H9 (cell line): ENCODE results near the gene BTBD6. TPM values are rescaled to one million over a fixed set of nuclear protein-coding genes. Genes with fewer than 3 reads are reported as not detected.

Experiments
- DNase-seq: peaks from one replicate; pipeline ENCODE4 v3.0.0-alpha.2; 2017
- H2AFZ ChIP-seq: one replicate; pipeline ENCODE4 v1.6.1; 2013; ENCODE audit warnings: mild to moderate bottlenecking, low read length, control low read depth, moderate library complexity
- H2AK5ac ChIP-seq: 2 replicates; pipeline ENCODE4 v1.6.1; 2013; ENCODE audit warnings: low read length, control low read depth, mixed read lengths; ENCODE audit not compliant: insufficient read length
- H2BK120ac ChIP-seq: one replicate; pipeline ENCODE4 v1.6.1; 2013; ENCODE audit warnings: low read depth, mild to moderate bottlenecking, low read length, control low read depth, inconsistent platforms; ENCODE audit not compliant: poor library complexity, severe bottlenecking
- H2BK12ac ChIP-seq: 2 replicates; pipeline ENCODE4 v1.6.1; 2013; ENCODE audit warnings: low read length, control low read depth, mixed read lengths, low read depth; ENCODE audit not compliant: insufficient read length
- H2BK15ac ChIP-seq: 2 replicates; pipeline ENCODE4 v1.6.1; 2013; ENCODE audit warnings: low read depth, low read length, control low read depth
- H2BK20ac ChIP-seq: one replicate; pipeline ENCODE4 v1.6.1; 2013; ENCODE audit warnings: low read depth, mild to moderate bottlenecking, low read length, control low read depth, inconsistent platforms; ENCODE audit not compliant: poor library complexity, severe bottlenecking
- H2BK5ac ChIP-seq: 2 replicates; pipeline ENCODE4 v1.6.1; 2013; ENCODE audit warnings: low read length, control low read depth, mixed read lengths; ENCODE audit not compliant: insufficient read length
- H3K14ac ChIP-seq: 2 replicates; pipeline ENCODE4 v1.6.1; 2013; ENCODE audit warnings: low read length, control low read depth; ENCODE audit not compliant: insufficient read depth
- H3K18ac ChIP-seq: 2 replicates; pipeline ENCODE4 v1.6.1; 2013; ENCODE audit warnings: low read depth, mild to moderate bottlenecking, mixed read lengths, low read length, control low read depth; ENCODE audit not compliant: insufficient read length
- H3K23ac ChIP-seq: 2 replicates; pipeline ENCODE4 v1.6.1; 2013; ENCODE audit warnings: low read length, control low read depth, mixed read lengths, low read depth; ENCODE audit not compliant: insufficient read length
- H3K23me2 ChIP-seq: 2 replicates; pipeline ENCODE4 v1.6.1; 2013; ENCODE audit warnings: low read depth, mild to moderate bottlenecking, mixed read lengths, low read length, control low read depth; ENCODE audit not compliant: insufficient read length, poor library complexity, severe bottlenecking
- H3K27ac ChIP-seq: 2 replicates; pipeline ENCODE4 v1.5.1; 2013; ENCODE audit warnings: low read length, control low read depth, mixed read lengths, low read depth; ENCODE audit not compliant: insufficient read length
- H3K27me3 ChIP-seq: 2 replicates; pipeline ENCODE4 v1.6.1; 2013; ENCODE audit warnings: low read length, control low read depth, inconsistent platforms; ENCODE audit not compliant: insufficient read depth
- H3K4ac ChIP-seq: 2 replicates; pipeline ENCODE4 v1.6.1; 2013; ENCODE audit warnings: low read depth, mild to moderate bottlenecking, control low read depth, inconsistent platforms, low read length, moderate library complexity
- H3K4me1 ChIP-seq: 2 replicates; pipeline ENCODE4 v1.6.1; 2013; ENCODE audit warnings: low read length, control low read depth, inconsistent platforms; ENCODE audit not compliant: insufficient read depth
- H3K4me2 ChIP-seq: 2 replicates; pipeline ENCODE4 v1.6.1; 2013; ENCODE audit warnings: low read length, control low read depth, mixed read lengths; ENCODE audit not compliant: insufficient read length, insufficient read depth
- H3K56ac ChIP-seq: 2 replicates; pipeline ENCODE4 v1.6.1; 2013; ENCODE audit warnings: low read depth, mild to moderate bottlenecking, mixed read lengths, low read length, control low read depth; ENCODE audit not compliant: insufficient read length
- H3K79me1 ChIP-seq: 2 replicates; pipeline ENCODE4 v1.6.1; 2013; ENCODE audit warnings: low read depth, mild to moderate bottlenecking, moderate library complexity, low read length, control low read depth, inconsistent platforms; ENCODE audit not compliant: insufficient read depth, poor library complexity, severe bottlenecking
- H3K79me2 ChIP-seq: 2 replicates; pipeline ENCODE4 v1.6.1; 2013; ENCODE audit warnings: low read length, control low read depth, inconsistent platforms; ENCODE audit not compliant: insufficient read depth
- H3K9ac ChIP-seq: 2 replicates; pipeline ENCODE4 v1.6.1; 2013; ENCODE audit warnings: low read length, control low read depth, mixed read lengths; ENCODE audit not compliant: insufficient read length; ENCODE audit errors: extremely low read depth
- H3K9me3 ChIP-seq: one replicate; pipeline ENCODE4 v1.6.1; 2013; ENCODE audit warnings: low read depth, low read length, inconsistent platforms; ENCODE audit not compliant: control insufficient read depth
- H3T11ph ChIP-seq: one replicate; pipeline ENCODE4 v1.6.1; 2013; ENCODE audit warnings: mild to moderate bottlenecking, low read length, control low read depth, inconsistent platforms
- H4K20me1 ChIP-seq: one replicate; pipeline ENCODE4 v1.6.1; 2013; ENCODE audit not compliant: control insufficient read depth, insufficient read length, insufficient read depth
- H4K5ac ChIP-seq: 2 replicates; pipeline ENCODE4 v1.6.1; 2013; ENCODE audit warnings: low read depth, mild to moderate bottlenecking, mixed read lengths, low read length, control low read depth; ENCODE audit not compliant: insufficient read length
- H4K8ac ChIP-seq: replicated peaks from 2 replicates; pipeline ENCODE4 v1.6.1; 2013; ENCODE audit warnings: low read length, control low read depth, mixed read lengths, low read depth; ENCODE audit not compliant: insufficient read length
- H4K91ac ChIP-seq: 2 replicates; pipeline ENCODE4 v1.6.1; 2013; ENCODE audit warnings: low read depth, mild to moderate bottlenecking, moderate library complexity, mixed read lengths, low read length, control low read depth; ENCODE audit not compliant: insufficient read length
- H3K27ac Mint-ChIP-seq, 3 experiments: 2 replicates in 2 of 3; 3 replicates in 1 of 3; pipeline ENCODE4 v1.8.0; 2020 to 2021; ENCODE audit warnings: mixed read lengths in 3 of 3, mild to moderate bottlenecking in 1 of 3, moderate library complexity in 1 of 3
- H3K27me3 Mint-ChIP-seq: 2 replicates; pipeline ENCODE4 v1.8.0; 2021; ENCODE audit warnings: low read depth, mild to moderate bottlenecking, moderate library complexity, mixed read lengths
- H3K36me3 Mint-ChIP-seq, 3 experiments: 2 replicates in 2 of 3; 3 replicates in 1 of 3; pipeline ENCODE4 v1.8.0; 2020 to 2021; ENCODE audit warnings: low read depth in 3 of 3, mixed read lengths in 3 of 3; ENCODE audit not compliant: insufficient read depth in 1 of 3
- H3K4me1 Mint-ChIP-seq, 2 experiments: 2 replicates each; pipeline ENCODE4 v1.8.0; 2020; ENCODE audit warnings: mixed read lengths in 2 of 2
- H3K4me3 Mint-ChIP-seq, 2 experiments: 2 replicates in 1 of 2; 3 replicates in 1 of 2; pipeline ENCODE4 v1.8.0; 2020 to 2021; ENCODE audit warnings: mild to moderate bottlenecking in 2 of 2, mixed read lengths in 2 of 2, moderate library complexity in 1 of 2
- H3K9me3 Mint-ChIP-seq, 2 experiments: 2 replicates in 1 of 2; 3 replicates in 1 of 2; pipeline ENCODE4 v1.8.0; 2020; ENCODE audit warnings: mild to moderate bottlenecking in 2 of 2, mixed read lengths in 2 of 2, moderate library complexity in 1 of 2
- CTCF ChIP-seq: fragments of 200-600 bp; sonication (generic); conservative IDR thresholded peaks from 3 replicates; pipeline ENCODE4 v1.8.0; 2021; ENCODE audit warnings: antibody characterized with exemption, mild to moderate bottlenecking
- WGBS: extraction: QIAGEN DNeasy Blood & Tissue Kit; methylation state at CpG from one replicate; pipeline ENCODE4 v1.1.7; 2013; ENCODE audit warnings: missing lambda C conversion rate, low lambda C conversion rate, mixed read lengths; ENCODE audit not compliant: insufficient read length; ENCODE audit errors: extremely low coverage; 5-methylcytosine and 5-hydroxymethylcytosine counted together
- total RNA-seq: library from RNA; stranded (reverse); gene quantifications from 2 replicates; pipeline ENCODE4 v1.2.1, GENCODE V29; 2021

The BTBD6 gene
- total RNA-seq, 1 experiment from 2014 or later, result 23.3 TPM

DNA sequence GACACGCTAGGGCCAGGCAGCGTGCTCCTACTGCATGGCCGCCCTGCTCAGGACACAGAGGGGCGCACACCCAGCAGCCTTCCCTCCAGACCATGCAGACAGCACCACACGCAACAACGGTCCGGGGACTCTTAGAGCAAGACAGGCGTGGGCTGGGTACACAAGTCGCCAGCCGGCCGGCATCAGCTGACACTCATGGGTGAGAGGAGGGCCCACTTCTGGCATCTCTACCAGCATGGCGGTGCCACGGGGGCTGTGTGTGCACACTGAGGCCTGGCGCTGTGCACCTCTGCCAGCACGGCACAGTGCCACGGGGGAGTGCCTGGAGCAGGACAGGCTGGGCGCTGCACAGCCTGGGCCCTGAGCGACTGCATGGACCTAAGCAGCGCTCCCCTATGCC, 6.7 kb upstream of the BTBD6 start:
- no peak overlapping the region for H2BK15ac ChIP-seq

More for the DNA sequence above, 6.7 kb upstream of the BTBD6 start:
- no peak overlapping the region for H4K5ac ChIP-seq
- Mint-ChIP-seq H3K27me3 (no peaks in the 10 kb centered on the region), H3K4me1 (no peaks in the 10 kb centered on the region), H3K27ac (no peak overlapping the region), H3K36me3 (peaks cover 0 to 12% (median 2%) of the 10 kb centered on the region in 3 experiments; a peak in 4 of 7 replicates), H3K9me3 (no peaks in the 10 kb centered on the region), H3K4me3 (no peak overlapping the region)
- no peaks in the 10 kb centered on the region for H3K79me1 ChIP-seq
- H3K4me2 ChIP-seq, result no peak overlapping the region
- H3K27ac ChIP-seq, result no peak overlapping the region
- no peak overlapping the region for H3T11ph ChIP-seq
- no peak overlapping the region for H2BK120ac ChIP-seq
- H3K14ac ChIP-seq, result peak overlapping the region; percentile 1; the same call in 1 of the 2 replicates
- no peak overlapping the region for H3K23ac ChIP-seq
- H4K20me1 ChIP-seq, result no peaks in the 10 kb centered on the region
- H2AK5ac ChIP-seq, result no peak overlapping the region
- no peak overlapping the region for H2AFZ ChIP-seq
- no peak overlapping the region for H3K56ac ChIP-seq
- H4K91ac ChIP-seq, result no peak overlapping the region
- H2BK20ac ChIP-seq, result no peak overlapping the region
- H3K27me3 ChIP-seq, result no peaks in the 10 kb centered on the region
- no peak for DNase-seq
- H2BK12ac ChIP-seq, result no peak overlapping the region
- no peak overlapping the region for H3K4ac ChIP-seq
- no peaks in the 10 kb centered on the region for H3K4me1 ChIP-seq
- H3K9me3 ChIP-seq, result no peaks in the 10 kb centered on the region
- no peak overlapping the region for H4K8ac ChIP-seq
- no peaks in the 10 kb centered on the region for H3K79me2 ChIP-seq
- H3K9ac ChIP-seq, result no peak overlapping the region
- no peak overlapping the region for H3K18ac ChIP-seq
- no peaks in the 10 kb centered on the region for H3K23me2 ChIP-seq
- no peak overlapping the region for H2BK5ac ChIP-seq
- WGBS, result no CpG with 5 or more reads among the region's 19 CpGs
- no peak for TF ChIP-seq CTCF
